Cardiac septum (tissue), 1 donor: ENCODE measurements around the gene DLGAP1. TPM values are rescaled to one million over a fixed set of nuclear protein-coding genes. Genes with fewer than 3 reads are reported as not detected.

Experiments used
- DNase-seq: peaks from one replicate; pipeline ENCODE4 v3.0.0-alpha.2; 2020; ENCODE audit warnings: low spot score
- intact Hi-C: fragments of 100-400 bp; cut with DNase I; formaldehyde crosslinking; loops from one replicate; pipeline ENCODE4 v1.14.0; 2022
- total RNA-seq: library from RNA; stranded (reverse); fragmentation: NEBNext Ultra II Directional; extraction: Animal tissue kit (Norgen Biotek cat#: 25700); gene quantifications from one replicate; pipeline ENCODE4 v1.2.1, GENCODE V29; 2021
- donor health status: DM: no; HTN: no; CAD: no.

Gene DLGAP1
- total RNA-seq, 1 donor from 2014 or later: 6.5 TPM

GRCh38 chr18:4119813-4120212 is 335.3 kb downstream of the DLGAP1 start:
- DNase-seq: no peak
- intact Hi-C loops: no loop called here

GRCh38 chr18:4119127-4119648 is 335.9 kb downstream of the DLGAP1 start:
- DNase-seq: no peak
- intact Hi-C loops: no loop called here

GRCh38 chr18:4108016-4108415 is 347.1 kb downstream of the DLGAP1 start:
- DNase-seq: no peak
- intact Hi-C loops: no loop called here

- intact Hi-C loops: no loop called here
- DNase-seq: no peak
Observed at GRCh38 chr18:4107049-4107467, 348.0 kb downstream of the DLGAP1 start.

GRCh38 chr18:4106407-4107033 is 348.6 kb downstream of the DLGAP1 start:
- intact Hi-C loops: no loop called here
- DNase-seq: no peak

GRCh38 chr18:4102901-4103300 is 352.2 kb downstream of the DLGAP1 start:
- intact Hi-C loops: no loop called here
- DNase-seq: no peak

- DNase-seq: no peak
- intact Hi-C loops: no loop called here
Observed at GRCh38 chr18:4101009-4101408, 354.1 kb downstream of the DLGAP1 start.

GRCh38 chr18:4096486-4096885 is 358.6 kb downstream of the DLGAP1 start:
- intact Hi-C loops: no loop called here
- no peak for DNase-seq

- intact Hi-C loops: no loop called here
- DNase-seq: no peak
Observed at GRCh38 chr18:4093676-4094075, 361.4 kb downstream of the DLGAP1 start.

GRCh38 chr18:4084382-4084900 is 370.7 kb downstream of the DLGAP1 start:
- intact Hi-C loops: no loop called here
- DNase-seq: no peak

- DNase-seq: no peak
- intact Hi-C loops: no loop called here
Observed at GRCh38 chr18:4078246-4078645, 376.9 kb downstream of the DLGAP1 start.

- no peak for DNase-seq
- intact Hi-C loops: no loop called here
Observed at GRCh38 chr18:4077721-4078120, 377.4 kb downstream of the DLGAP1 start.

GRCh38 chr18:4077204-4077603 is 377.9 kb downstream of the DLGAP1 start:
- DNase-seq: no peak
- intact Hi-C loops: no loop called here

GRCh38 chr18:4074647-4075046 is 380.5 kb downstream of the DLGAP1 start:
- intact Hi-C loops: no loop called here
- no peak for DNase-seq

GRCh38 chr18:4069183-4069582 is 385.9 kb downstream of the DLGAP1 start:
- DNase-seq: no peak
- intact Hi-C loops: loop anchor here (5.0 kb wide), 2 partner anchors 297 to 367 kb away; no protein-coding TSS in a partner anchor

GRCh38 chr18:4068552-4069158 is 386.5 kb downstream of the DLGAP1 start:
- DNase-seq: no peak
- intact Hi-C loops: loop anchor here (5.0 kb wide), 2 partner anchors 296 to 366 kb away; no protein-coding TSS in a partner anchor

- no peak for DNase-seq
- intact Hi-C loops: no loop called here
Observed at GRCh38 chr18:4063545-4063944, 391.6 kb downstream of the DLGAP1 start.

- intact Hi-C loops: no loop called here
- DNase-seq: no peak
Observed at GRCh38 chr18:4060427-4061281, 394.5 kb downstream of the DLGAP1 start.

- intact Hi-C loops: no loop called here
Observed at GRCh38 chr18:4058179-4058578, 396.9 kb downstream of the DLGAP1 start.

More at GRCh38 chr18:4058179-4058578, 396.9 kb downstream of the DLGAP1 start:
- DNase-seq: no peak
